CD4-positive, CD25-positive, alpha-beta regulatory T cell (primary cell): Measurements from ENCODE around the gene ASTN2. TPM values are rescaled to one million over a fixed set of nuclear protein-coding genes. Genes with fewer than 3 reads are reported as not detected.

Source experiments
- ATAC-seq, 2 donors: fragments of 150-1000 bp; cut with Tn5 transposase; one replicate each; pipeline ENCODE4 v1.10.0; 2021; ENCODE audit warnings: low read depth in 2 of 2, moderate number of reproducible peaks in 2 of 2, moderate library complexity in 1 of 2
- DNase-seq, 3 donors: peaks; one replicate each; pipeline versions ENCODE4 v3.0.0 to v3.0.0-alpha.2; 2012 to 2022; ENCODE audit warnings: mixed read lengths in 1 of 3
- H3K27ac ChIP-seq: one replicate; pipeline ENCODE4 v1.7.0; 2013; ENCODE audit warnings: mild to moderate bottlenecking, low read length; ENCODE audit not compliant: insufficient read depth, poor library complexity, severe bottlenecking
- H3K27me3 ChIP-seq: one replicate; pipeline ENCODE4 v1.7.0; 2013; ENCODE audit warnings: low read length; ENCODE audit not compliant: control insufficient read depth, insufficient read depth
- H3K36me3 ChIP-seq: one replicate; pipeline ENCODE4 v1.7.0; 2013; ENCODE audit warnings: mild to moderate bottlenecking, low read length, moderate library complexity; ENCODE audit not compliant: control insufficient read depth, insufficient read depth
- H3K4me1 ChIP-seq: 2 replicates; pipeline ENCODE4 v1.7.0; 2013; ENCODE audit warnings: mild to moderate bottlenecking, low read length; ENCODE audit not compliant: insufficient read depth, control insufficient read depth, poor library complexity, severe bottlenecking
- H3K4me3 ChIP-seq: one replicate; pipeline ENCODE4 v1.7.0; 2013; ENCODE audit warnings: low read depth, mild to moderate bottlenecking, low read length, moderate library complexity
- H3K9me3 ChIP-seq, 2 experiments: 1 replicate in 1 of 2; 2 replicates in 1 of 2; pipeline ENCODE4 v1.7.0; 2013; ENCODE audit warnings: low read length in 2 of 2, mild to moderate bottlenecking in 1 of 2, moderate library complexity in 1 of 2; ENCODE audit not compliant: control insufficient read depth in 2 of 2
- H3K27ac Mint-ChIP-seq, 3 donors: one replicate each; pipeline ENCODE4 v1.8.0; 2020 to 2022; ENCODE audit warnings: mild to moderate bottlenecking in 3 of 3, mixed read lengths in 3 of 3, moderate library complexity in 2 of 3
- H3K27me3 Mint-ChIP-seq: one replicate; pipeline ENCODE4 v1.8.0; 2022; ENCODE audit warnings: mild to moderate bottlenecking, mixed read lengths
- H3K36me3 Mint-ChIP-seq: one replicate; pipeline ENCODE4 v1.8.0; 2020; ENCODE audit warnings: mixed read lengths
- H3K4me1 Mint-ChIP-seq, 4 donors: one replicate each; pipeline ENCODE4 v1.8.0; 2020 to 2022; ENCODE audit warnings: mixed read lengths in 4 of 4, mild to moderate bottlenecking in 1 of 4
- H3K4me3 Mint-ChIP-seq, 4 donors: one replicate each; pipeline ENCODE4 v1.8.0; 2020 to 2022; ENCODE audit warnings: mild to moderate bottlenecking in 4 of 4, mixed read lengths in 4 of 4, moderate library complexity in 3 of 4
- H3K9me3 Mint-ChIP-seq, 7 donors: one replicate each; pipeline ENCODE4 v1.8.0; 2020 to 2022; ENCODE audit warnings: mixed read lengths in 7 of 7, mild to moderate bottlenecking in 3 of 7, moderate library complexity in 2 of 7
- polyA plus RNA-seq, 4 donors: library from polyadenylated mRNA; unstranded; fragments of 300-500 nt; fragmentation: Illumina TruSeq; gene quantifications; one replicate each; pipeline ENCODE4 v1.2.3, GENCODE V29; 2021
- total RNA-seq: library from RNA; stranded (reverse); gene quantifications from one replicate; pipeline ENCODE4 v1.2.3, GENCODE V29; 2022

Gene ASTN2
- total and polyA plus RNA-seq, 5 donors from 2014 or later, result 5.0 to 9.9 (median 7.4) TPM

GRCh38 chr9:116393198-116393597 is 1021.7 kb downstream of the ASTN2 start:
- peak overlapping the region in 1 of 3 donors; percentile 52 for H3K27ac Mint-ChIP-seq

GRCh38 chr9:116391306-116391900 is 1023.5 kb downstream of the ASTN2 start:
- Histone ChIP-seq H3K4me1 (no peaks in the 10 kb centered on the region), H3K4me3 (no peak overlapping the region), H3K27ac (no peak overlapping the region), H3K36me3 (peaks cover 3% of the 10 kb centered on the region), H3K9me3 (no peaks in the 10 kb centered on the region), H3K27me3 (no peaks in the 10 kb centered on the region)
- ATAC-seq (no peak), DNase-seq (no peak)
- no peak overlapping the region for H3K27ac Mint-ChIP-seq
- H3K36me3 Mint-ChIP-seq, result peaks cover 28% of the 10 kb centered on the region
- H3K27me3 Mint-ChIP-seq, result no peaks in the 10 kb centered on the region
- no peaks in the 10 kb centered on the region for H3K4me1 Mint-ChIP-seq
- no peak overlapping the region for H3K4me3 Mint-ChIP-seq
- peaks cover 0 to 3% (median 0%) of the 10 kb centered on the region in 7 donors for H3K9me3 Mint-ChIP-seq

More at GRCh38 chr9:116393198-116393597, 1021.7 kb downstream of the ASTN2 start:
- Histone ChIP-seq H3K4me1 (no peaks in the 10 kb centered on the region), H3K36me3 (peaks cover 3% of the 10 kb centered on the region), H3K4me3 (no peak overlapping the region), H3K27me3 (no peaks in the 10 kb centered on the region), H3K9me3 (no peaks in the 10 kb centered on the region), H3K27ac (no peak overlapping the region)
- peaks cover 28% of the 10 kb centered on the region for H3K36me3 Mint-ChIP-seq
- no peaks in the 10 kb centered on the region for H3K27me3 Mint-ChIP-seq
- ATAC-seq (no peak), DNase-seq (no peak)
- peaks cover 0 to 3% (median 0%) of the 10 kb centered on the region in 7 donors for H3K9me3 Mint-ChIP-seq
- no peak overlapping the region for H3K4me3 Mint-ChIP-seq
- no peaks in the 10 kb centered on the region for H3K4me1 Mint-ChIP-seq

- Histone ChIP-seq H3K4me3 (no peak overlapping the region), H3K27me3 (no peaks in the 10 kb centered on the region), H3K36me3 (peaks cover 3% of the 10 kb centered on the region), H3K4me1 (no peaks in the 10 kb centered on the region), H3K9me3 (no peaks in the 10 kb centered on the region), H3K27ac (no peak overlapping the region)
- peaks cover 0 to 4% (median 0%) of the 10 kb centered on the region in 7 donors for H3K9me3 Mint-ChIP-seq
- H3K4me1 Mint-ChIP-seq, result no peaks in the 10 kb centered on the region
- DNase-seq (no peak), ATAC-seq (no peak)
- H3K36me3 Mint-ChIP-seq, result peaks cover 26% of the 10 kb centered on the region
- no peaks in the 10 kb centered on the region for H3K27me3 Mint-ChIP-seq
- H3K27ac Mint-ChIP-seq, result no peak overlapping the region
- H3K4me3 Mint-ChIP-seq, result no peak overlapping the region
These were observed 1024.3 kb downstream of the ASTN2 start for GRCh38 chr9:116390303-116391228.

GRCh38 chr9:116389541-116390302 is 1025.1 kb downstream of the ASTN2 start:
- Histone ChIP-seq H3K4me3 (no peak overlapping the region), H3K4me1 (no peaks in the 10 kb centered on the region), H3K27me3 (no peaks in the 10 kb centered on the region), H3K36me3 (peaks cover 3% of the 10 kb centered on the region), H3K27ac (no peak overlapping the region), H3K9me3 (no peaks in the 10 kb centered on the region)
- no peak for ATAC-seq
- H3K4me1 Mint-ChIP-seq, result no peaks in the 10 kb centered on the region
- no peak overlapping the region for H3K27ac Mint-ChIP-seq
- no peak overlapping the region for H3K4me3 Mint-ChIP-seq
- H3K27me3 Mint-ChIP-seq, result no peaks in the 10 kb centered on the region
- peaks cover 0 to 4% (median 0%) of the 10 kb centered on the region in 7 donors for H3K9me3 Mint-ChIP-seq
- H3K36me3 Mint-ChIP-seq, result peaks cover 20% of the 10 kb centered on the region
- no peak for DNase-seq

GRCh38 chr9:116387934-116388698 is 1026.7 kb downstream of the ASTN2 start:
- Histone ChIP-seq H3K27ac (no peak overlapping the region), H3K4me1 (no peaks in the 10 kb centered on the region), H3K27me3 (no peaks in the 10 kb centered on the region), H3K36me3 (peaks cover 3% of the 10 kb centered on the region), H3K4me3 (no peak overlapping the region), H3K9me3 (no peaks in the 10 kb centered on the region)
- DNase-seq, result peak in 1 of 3 donors; percentile 17
- no peaks in the 10 kb centered on the region for H3K4me1 Mint-ChIP-seq
- H3K9me3 Mint-ChIP-seq, result peaks cover 0 to 3% (median 0%) of the 10 kb centered on the region in 7 donors
- H3K4me3 Mint-ChIP-seq, result no peak overlapping the region
- H3K27me3 Mint-ChIP-seq, result no peaks in the 10 kb centered on the region
- H3K27ac Mint-ChIP-seq, result no peak overlapping the region
- H3K36me3 Mint-ChIP-seq, result peaks cover 11% of the 10 kb centered on the region
- ATAC-seq, result no peak

GRCh38 chr9:116383936-116384335 is 1030.9 kb downstream of the ASTN2 start:
- no peaks in the 10 kb centered on the region for H3K27me3 Mint-ChIP-seq
- H3K36me3 Mint-ChIP-seq, result no peaks in the 10 kb centered on the region
- Histone ChIP-seq H3K4me3 (no peak overlapping the region), H3K9me3 (no peaks in the 10 kb centered on the region), H3K4me1 (no peaks in the 10 kb centered on the region), H3K27ac (no peak overlapping the region), H3K27me3 (no peaks in the 10 kb centered on the region), H3K36me3 (no peaks in the 10 kb centered on the region)
- H3K9me3 Mint-ChIP-seq, result peaks cover 0 to 1% (median 0%) of the 10 kb centered on the region in 7 donors
- ATAC-seq, result no peak
- no peaks in the 10 kb centered on the region for H3K4me1 Mint-ChIP-seq
- DNase-seq, result no peak
- H3K27ac Mint-ChIP-seq, result no peak overlapping the region
- H3K4me3 Mint-ChIP-seq, result no peak overlapping the region

- H3K36me3 Mint-ChIP-seq, result no peaks in the 10 kb centered on the region
- no peaks in the 10 kb centered on the region for H3K9me3 ChIP-seq
- H3K36me3 ChIP-seq, result no peaks in the 10 kb centered on the region
- DNase-seq (no peak), ATAC-seq (no peak)
- H3K27me3 ChIP-seq, result no peaks in the 10 kb centered on the region
- no peak overlapping the region for H3K4me3 ChIP-seq
- no peak overlapping the region for H3K27ac Mint-ChIP-seq
- no peaks in the 10 kb centered on the region for H3K27me3 Mint-ChIP-seq
- peaks cover 0 to 1% (median 0%) of the 10 kb centered on the region in 7 donors for H3K9me3 Mint-ChIP-seq
- H3K4me3 Mint-ChIP-seq, result no peak overlapping the region
- H3K27ac ChIP-seq, result no peak overlapping the region
- H3K4me1 ChIP-seq, result no peaks in the 10 kb centered on the region
- no peaks in the 10 kb centered on the region for H3K4me1 Mint-ChIP-seq
These were observed 1031.7 kb downstream of the ASTN2 start for GRCh38 chr9:116383133-116383532.
